ENCODE measurements around the gene TMEM132D.

TMEM132D gene

DNA sequence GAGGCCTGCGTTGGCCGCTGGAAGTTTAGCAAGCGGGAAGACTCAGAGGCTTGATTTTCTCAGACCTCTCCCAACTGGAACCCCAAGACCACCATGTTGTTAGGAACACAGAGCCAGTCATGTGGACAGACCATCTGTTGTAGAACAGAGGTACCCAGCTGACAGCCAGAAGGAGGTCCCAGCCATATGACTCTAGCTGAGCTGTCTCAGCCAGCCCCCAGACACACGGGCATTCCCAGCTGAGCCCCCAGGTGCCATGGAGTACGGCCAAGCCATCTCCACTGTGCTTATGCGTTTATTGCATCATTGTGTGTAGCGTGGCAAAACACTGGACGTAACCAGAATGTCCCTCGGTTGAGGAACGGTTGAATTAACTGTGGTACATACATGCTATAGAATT, 421.9 kb downstream of the TMEM132D start:
- no peaks in the 10 kb centered on the region for H3K9me3 ChIP-seq (ENCODE audit: control insufficient read depth in 2 of 2, low read length in 2 of 2)
- no peaks in the 10 kb centered on the region for H3K36me3 ChIP-seq (ENCODE audit: control insufficient read depth in 2 of 2, insufficient read depth in 2 of 2, low read length in 2 of 2)
- no peak overlapping the region for H3K27ac ChIP-seq (ENCODE audit: low read length)
- H3K9ac ChIP-seq (ENCODE audit: low read length in 2 of 2): no peak overlapping the region
- H3K4me1 ChIP-seq (ENCODE audit: control insufficient read depth, insufficient read depth, low read length): no peaks in the 10 kb centered on the region
- peaks cover 0 to 4% of the 10 kb centered on the region in 2 donors for H3K27me3 ChIP-seq (ENCODE audit: control insufficient read depth in 1 of 2, insufficient read depth in 2 of 2, low read length in 2 of 2)
- no peak overlapping the region for H3K4me3 ChIP-seq (ENCODE audit: low read length in 2 of 2)

GRCh38 chr12:129470196-129470595, 433.6 kb downstream of the TMEM132D start:
- no peak overlapping the region for H3K4me3 ChIP-seq (ENCODE audit: low read length in 2 of 2)
- no peak overlapping the region for H3K27ac ChIP-seq (ENCODE audit: low read length)
- no peaks in the 10 kb centered on the region for H3K9me3 ChIP-seq (ENCODE audit: control insufficient read depth in 2 of 2, low read length in 2 of 2)
- no peaks in the 10 kb centered on the region for H3K27me3 ChIP-seq (ENCODE audit: control insufficient read depth in 1 of 2, insufficient read depth in 2 of 2, low read length in 2 of 2)
- H3K4me1 ChIP-seq (ENCODE audit: control insufficient read depth, insufficient read depth, low read length): no peaks in the 10 kb centered on the region
- H3K9ac ChIP-seq (ENCODE audit: low read length in 2 of 2): no peak overlapping the region
- H3K36me3 ChIP-seq (ENCODE audit: control insufficient read depth in 2 of 2, insufficient read depth in 2 of 2, low read length in 2 of 2): no peaks in the 10 kb centered on the region

GRCh38 chr12:129467726-129468125, 436.1 kb downstream of the TMEM132D start:
- H3K4me1 ChIP-seq (ENCODE audit: control insufficient read depth, insufficient read depth, low read length): no peaks in the 10 kb centered on the region
- no peaks in the 10 kb centered on the region for H3K27me3 ChIP-seq (ENCODE audit: control insufficient read depth in 1 of 2, insufficient read depth in 2 of 2, low read length in 2 of 2)
- no peaks in the 10 kb centered on the region for H3K9me3 ChIP-seq (ENCODE audit: control insufficient read depth in 2 of 2, low read length in 2 of 2)
- H3K27ac ChIP-seq (ENCODE audit: low read length): no peak overlapping the region
- no peak overlapping the region for H3K4me3 ChIP-seq (ENCODE audit: low read length in 2 of 2)
- H3K36me3 ChIP-seq (ENCODE audit: control insufficient read depth in 2 of 2, insufficient read depth in 2 of 2, low read length in 2 of 2): no peaks in the 10 kb centered on the region
- no peak overlapping the region for H3K9ac ChIP-seq (ENCODE audit: low read length in 2 of 2)

DNA sequence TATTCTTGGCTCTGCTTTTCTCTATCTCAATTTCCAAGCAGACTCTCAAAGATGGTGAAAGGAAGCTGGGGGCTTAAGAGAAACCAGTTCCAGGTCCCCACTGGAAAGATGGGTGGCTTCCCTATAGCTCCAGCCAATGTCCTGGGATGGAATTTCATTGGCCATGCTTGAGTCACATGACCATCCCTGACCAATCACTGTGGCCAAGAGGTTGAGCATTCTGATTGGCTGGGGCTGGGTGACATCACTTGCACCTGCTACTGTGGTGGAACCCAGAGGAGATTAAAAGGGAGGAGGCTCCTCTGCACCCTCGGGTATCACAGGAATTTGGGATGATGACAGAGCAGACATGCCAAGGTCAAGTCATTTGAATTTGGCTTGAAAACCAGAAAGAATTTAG, 436.5 kb downstream of the TMEM132D start:
- H3K27ac ChIP-seq (ENCODE audit: low read length): no peak overlapping the region
- H3K4me3 ChIP-seq (ENCODE audit: low read length in 2 of 2): no peak overlapping the region
- no peak overlapping the region for H3K9ac ChIP-seq (ENCODE audit: low read length in 2 of 2)
- H3K36me3 ChIP-seq (ENCODE audit: control insufficient read depth in 2 of 2, insufficient read depth in 2 of 2, low read length in 2 of 2): no peaks in the 10 kb centered on the region
- no peaks in the 10 kb centered on the region for H3K9me3 ChIP-seq (ENCODE audit: control insufficient read depth in 2 of 2, low read length in 2 of 2)
- H3K4me1 ChIP-seq (ENCODE audit: control insufficient read depth, insufficient read depth, low read length): no peaks in the 10 kb centered on the region
- H3K27me3 ChIP-seq (ENCODE audit: control insufficient read depth in 1 of 2, insufficient read depth in 2 of 2, low read length in 2 of 2): no peaks in the 10 kb centered on the region

DNA sequence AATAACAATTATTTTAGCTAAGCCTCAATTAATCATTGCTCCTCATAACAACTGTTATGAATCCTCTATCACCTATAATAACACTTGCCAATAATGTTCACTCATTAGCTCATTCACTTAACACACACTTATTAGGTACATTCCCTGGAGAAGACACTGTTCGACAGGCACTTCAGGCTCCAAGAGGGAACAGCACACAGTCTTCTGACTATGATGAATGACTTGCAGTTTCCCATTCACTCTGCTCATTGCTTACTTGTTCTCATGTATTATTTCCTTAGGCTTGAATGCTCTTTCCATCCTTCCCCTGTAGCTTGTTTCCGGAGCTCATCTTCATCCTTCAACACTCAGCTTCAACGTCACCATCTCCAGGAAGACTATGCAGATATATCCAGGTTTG, 437.3 kb downstream of the TMEM132D start:
- H3K9me3 ChIP-seq (ENCODE audit: control insufficient read depth in 2 of 2, low read length in 2 of 2): no peaks in the 10 kb centered on the region

DNA sequence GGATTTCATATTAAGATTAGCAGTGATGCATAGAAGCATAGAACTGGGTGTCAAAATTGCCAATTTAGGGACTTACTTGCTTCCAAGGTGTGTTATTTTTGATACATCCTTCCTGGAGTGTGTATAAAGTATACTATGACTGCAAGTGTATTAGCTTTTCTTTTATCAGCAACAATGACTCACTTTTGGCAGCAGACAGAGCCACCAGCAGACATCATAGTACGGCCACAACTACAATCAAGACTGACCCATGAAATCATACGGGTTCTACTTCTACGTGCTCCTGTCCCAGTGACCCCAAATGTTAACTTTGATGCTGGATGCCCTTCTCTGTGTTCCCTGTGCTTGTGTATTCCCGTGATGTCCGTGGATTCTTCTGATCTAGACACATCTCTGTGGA, 443.9 kb downstream of the TMEM132D start:
- H3K27me3 ChIP-seq (ENCODE audit: control insufficient read depth in 1 of 2, insufficient read depth in 2 of 2, low read length in 2 of 2): no peaks in the 10 kb centered on the region
- H3K36me3 ChIP-seq (ENCODE audit: control insufficient read depth in 2 of 2, insufficient read depth in 2 of 2, low read length in 2 of 2): no peaks in the 10 kb centered on the region
- H3K4me1 ChIP-seq (ENCODE audit: control insufficient read depth, insufficient read depth, low read length): no peaks in the 10 kb centered on the region
- H3K4me3 ChIP-seq (ENCODE audit: low read length in 2 of 2): no peak overlapping the region
- no peaks in the 10 kb centered on the region for H3K9me3 ChIP-seq (ENCODE audit: control insufficient read depth in 2 of 2, low read length in 2 of 2)
- no peak overlapping the region for H3K27ac ChIP-seq (ENCODE audit: low read length)
- H3K9ac ChIP-seq (ENCODE audit: low read length in 2 of 2): no peak overlapping the region

More for the DNA sequence above, 437.3 kb downstream of the TMEM132D start:
- Histone ChIP-seq H3K27ac (ENCODE audit: low read length) (no peak overlapping the region), H3K36me3 (ENCODE audit: control insufficient read depth in 2 of 2, insufficient read depth in 2 of 2, low read length in 2 of 2) (no peaks in the 10 kb centered on the region), H3K4me3 (ENCODE audit: low read length in 2 of 2) (no peak overlapping the region), H3K27me3 (ENCODE audit: control insufficient read depth in 1 of 2, insufficient read depth in 2 of 2, low read length in 2 of 2) (no peaks in the 10 kb centered on the region), H3K9ac (ENCODE audit: low read length in 2 of 2) (no peak overlapping the region), H3K4me1 (ENCODE audit: control insufficient read depth, insufficient read depth, low read length) (no peaks in the 10 kb centered on the region)

DNA sequence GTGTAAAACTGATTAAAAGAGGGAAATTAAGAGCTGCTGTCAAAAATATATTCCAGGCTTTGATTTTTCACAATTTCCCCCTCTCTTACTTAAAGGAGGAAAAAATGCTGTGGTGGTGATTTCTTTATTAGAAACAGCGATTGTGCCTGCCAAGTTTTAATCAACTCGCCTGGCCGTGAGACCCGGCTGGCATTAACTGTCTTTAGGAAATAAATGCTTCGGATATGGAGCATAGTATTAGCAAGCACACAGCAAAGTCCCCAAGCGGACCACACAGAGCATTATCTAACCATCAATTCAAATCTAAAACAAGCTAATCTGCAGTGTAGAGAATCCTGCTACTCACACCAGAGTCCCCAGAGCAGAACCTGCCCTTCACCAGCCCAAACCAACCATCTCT, 457.1 kb downstream of the TMEM132D start:
- H3K4me3 ChIP-seq (ENCODE audit: low read length in 2 of 2): no peak overlapping the region
- H3K27ac ChIP-seq (ENCODE audit: low read length): no peak overlapping the region
- H3K4me1 ChIP-seq (ENCODE audit: control insufficient read depth, insufficient read depth, low read length): no peaks in the 10 kb centered on the region
- no peaks in the 10 kb centered on the region for H3K36me3 ChIP-seq (ENCODE audit: control insufficient read depth in 2 of 2, insufficient read depth in 2 of 2, low read length in 2 of 2)
- peaks cover 0 to under 1% of the 10 kb centered on the region in 2 donors for H3K27me3 ChIP-seq (ENCODE audit: control insufficient read depth in 1 of 2, insufficient read depth in 2 of 2, low read length in 2 of 2)
- no peaks in the 10 kb centered on the region for H3K9me3 ChIP-seq (ENCODE audit: control insufficient read depth in 2 of 2, low read length in 2 of 2)
- no peak overlapping the region for H3K9ac ChIP-seq (ENCODE audit: low read length in 2 of 2)

- H3K36me3 ChIP-seq (ENCODE audit: control insufficient read depth in 2 of 2, insufficient read depth in 2 of 2, low read length in 2 of 2): no peaks in the 10 kb centered on the region
- H3K27me3 ChIP-seq (ENCODE audit: control insufficient read depth in 1 of 2, insufficient read depth in 2 of 2, low read length in 2 of 2): no peaks in the 10 kb centered on the region
- H3K9ac ChIP-seq (ENCODE audit: low read length in 2 of 2): no peak overlapping the region
- no peaks in the 10 kb centered on the region for H3K9me3 ChIP-seq (ENCODE audit: control insufficient read depth in 2 of 2, low read length in 2 of 2)
- H3K4me1 ChIP-seq (ENCODE audit: control insufficient read depth, insufficient read depth, low read length): no peaks in the 10 kb centered on the region
- no peak overlapping the region for H3K4me3 ChIP-seq (ENCODE audit: low read length in 2 of 2)
- H3K27ac ChIP-seq (ENCODE audit: low read length): no peak overlapping the region
Measured at GRCh38 chr12:129440278-129440677, 463.5 kb downstream of the TMEM132D start.

GRCh38 chr12:129434790-129435189, 469.0 kb downstream of the TMEM132D start:
- H3K27me3 ChIP-seq (ENCODE audit: control insufficient read depth in 1 of 2, insufficient read depth in 2 of 2, low read length in 2 of 2): no peaks in the 10 kb centered on the region
- H3K9me3 ChIP-seq (ENCODE audit: control insufficient read depth in 2 of 2, low read length in 2 of 2): peaks cover 4 to 5% of the 10 kb centered on the region in 2 donors
- no peaks in the 10 kb centered on the region for H3K36me3 ChIP-seq (ENCODE audit: control insufficient read depth in 2 of 2, insufficient read depth in 2 of 2, low read length in 2 of 2)
- no peak overlapping the region for H3K27ac ChIP-seq (ENCODE audit: low read length)
- H3K4me1 ChIP-seq (ENCODE audit: control insufficient read depth, insufficient read depth, low read length): no peaks in the 10 kb centered on the region
- no peak overlapping the region for H3K9ac ChIP-seq (ENCODE audit: low read length in 2 of 2)
- no peak overlapping the region for H3K4me3 ChIP-seq (ENCODE audit: low read length in 2 of 2)

DNA sequence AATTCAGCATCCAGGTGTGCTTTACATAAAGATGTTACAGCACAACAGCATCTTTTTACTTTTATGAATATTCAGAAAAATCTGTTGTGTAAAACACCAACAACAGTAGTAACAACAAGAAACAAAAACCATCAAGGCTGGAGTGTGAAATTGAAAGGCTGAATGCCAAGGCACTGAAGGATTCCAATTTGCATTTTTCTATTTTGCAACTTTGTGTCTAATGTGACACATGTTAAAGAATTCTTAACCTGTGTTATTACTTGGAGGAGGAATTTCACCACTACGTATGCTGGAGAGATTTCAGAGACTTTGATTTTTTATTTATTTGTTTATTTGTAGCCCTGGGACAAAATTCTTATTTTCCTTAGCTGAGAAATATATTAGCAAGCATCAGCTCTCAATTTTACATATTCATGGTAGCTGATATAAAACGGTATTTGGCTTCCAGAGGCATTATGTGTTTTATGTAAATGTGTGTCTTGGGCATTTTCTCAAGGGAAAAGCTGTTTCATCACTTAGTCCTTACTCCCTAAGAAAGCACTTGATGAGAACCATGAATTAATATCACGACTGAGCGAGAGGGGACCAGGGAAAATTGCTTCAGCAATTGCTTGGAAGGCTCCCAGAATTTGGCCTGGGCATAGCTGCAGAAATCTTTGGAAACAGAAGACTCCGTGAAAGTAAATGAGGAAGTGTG, 475.4 kb downstream of the TMEM132D start:
- peaks cover 0 to 3% of the 10 kb centered on the region in 2 donors for H3K27me3 ChIP-seq (ENCODE audit: control insufficient read depth in 1 of 2, insufficient read depth in 2 of 2, low read length in 2 of 2)
- no peak overlapping the region for H3K27ac ChIP-seq (ENCODE audit: low read length)
- no peaks in the 10 kb centered on the region for H3K36me3 ChIP-seq (ENCODE audit: control insufficient read depth in 2 of 2, insufficient read depth in 2 of 2, low read length in 2 of 2)
- H3K9me3 ChIP-seq (ENCODE audit: control insufficient read depth in 2 of 2, low read length in 2 of 2): peaks cover 2 to 4% of the 10 kb centered on the region in 2 donors
- H3K4me3 ChIP-seq (ENCODE audit: low read length in 2 of 2): no peak overlapping the region
- H3K9ac ChIP-seq (ENCODE audit: low read length in 2 of 2): no peak overlapping the region
- no peaks in the 10 kb centered on the region for H3K4me1 ChIP-seq (ENCODE audit: control insufficient read depth, insufficient read depth, low read length)

DNA sequence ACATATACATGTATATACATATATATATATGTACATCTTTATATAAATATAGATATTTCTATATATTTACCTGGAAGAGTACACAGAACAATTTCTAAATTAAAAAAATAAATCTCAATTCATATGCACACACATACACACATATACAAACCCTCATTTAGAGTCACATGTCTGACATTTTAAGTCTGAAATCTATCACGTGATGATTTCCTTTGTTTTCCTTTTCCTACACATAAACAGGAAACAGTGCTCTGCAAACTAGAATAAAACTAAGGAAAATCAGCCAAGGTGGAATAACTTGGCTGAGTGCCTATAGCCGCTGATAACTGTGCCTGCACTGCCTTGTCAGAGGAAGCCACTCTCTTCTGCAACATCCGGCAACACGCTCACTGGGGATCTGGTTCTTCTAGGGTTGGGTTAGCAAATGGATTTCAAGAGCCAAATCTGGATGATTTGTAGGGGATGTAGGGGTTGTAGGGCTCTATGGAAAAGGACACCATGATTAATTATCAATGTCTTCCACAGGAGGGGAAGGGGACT, 480.7 kb downstream of the TMEM132D start:
- Histone ChIP-seq H3K9me3 (ENCODE audit: control insufficient read depth in 2 of 2, low read length in 2 of 2) (peaks cover 0 to 2% of the 10 kb centered on the region in 2 donors), H3K4me3 (ENCODE audit: low read length in 2 of 2) (no peak overlapping the region), H3K27ac (ENCODE audit: low read length) (no peak overlapping the region), H3K36me3 (ENCODE audit: control insufficient read depth in 2 of 2, insufficient read depth in 2 of 2, low read length in 2 of 2) (no peaks in the 10 kb centered on the region), H3K9ac (ENCODE audit: low read length in 2 of 2) (no peak overlapping the region), H3K4me1 (ENCODE audit: control insufficient read depth, insufficient read depth, low read length) (no peaks in the 10 kb centered on the region), H3K27me3 (ENCODE audit: control insufficient read depth in 1 of 2, insufficient read depth in 2 of 2, low read length in 2 of 2) (peaks cover 0 to 3% of the 10 kb centered on the region in 2 donors)
